Hematopoietic multipotent progenitor cell treated with erythropoietin and hydrocortisone succinate and interleukin-3 and kit ligand, for 6 days (in vitro differentiated cells): ENCODE measurements around the gene TGFB1.
"Not testable (repeated sequence)": the region's sequence is repeated elsewhere in the genome, so short reads cannot be mapped to it uniquely, and the experiment has no call there.

Experiments used
- DNase-seq: peaks from one replicate; pipeline ENCODE4 v3.0.0-alpha.2; 2015

Gene TGFB1

GRCh38 chr19:41367848-41368301 lies 14.2 kb upstream of the TGFB1 start:
- peak; percentile 87 for DNase-seq

GRCh38 chr19:41366089-41366488 lies 12.4 kb upstream of the TGFB1 start:
- peak; percentile 79 for DNase-seq

- DNase-seq = peak; percentile 57
Observed at GRCh38 chr19:41364524-41365391, 11.0 kb upstream of the TGFB1 start.

- peak; percentile 100 for DNase-seq
Observed at GRCh38 chr19:41363753-41364523, 10.2 kb upstream of the TGFB1 start, which contains the start of gene B9D2. B9D2 (minus strand) TSS chr19:41364149; CDS start chr19:41363519, 630 bp downstream.

- no peak for DNase-seq
Observed at GRCh38 chr19:41363371-41363752, 9.6 kb upstream of the TGFB1 start.

- DNase-seq = no peak
Observed at GRCh38 chr19:41362143-41362847, 8.6 kb upstream of the TGFB1 start.

GRCh38 chr19:41359741-41360140 lies 6.0 kb upstream of the TGFB1 start:
- no peak for DNase-seq

- DNase-seq = no peak
Observed at GRCh38 chr19:41357746-41358145, 4.0 kb upstream of the TGFB1 start.

GRCh38 chr19:41356984-41357739 lies 3.4 kb upstream of the TGFB1 start:
- DNase-seq = peak; percentile 44

- DNase-seq = no peak
Observed at GRCh38 chr19:41355802-41356201, 2.1 kb upstream of the TGFB1 start.

GRCh38 chr19:41355035-41355434 lies 1.3 kb upstream of the TGFB1 start:
- DNase-seq = no peak

GRCh38 chr19:41354343-41354953 lies 726 bp upstream of the TGFB1 start:
- DNase-seq = peak; percentile 19

GRCh38 chr19:41352609-41353465 lies 885 bp downstream of the TGFB1 start:
- peak; percentile 82 for DNase-seq

- no peak for DNase-seq
Observed at GRCh38 chr19:41352279-41352608, 1.5 kb downstream of the TGFB1 start.

- peak; percentile 82 for DNase-seq
Observed at GRCh38 chr19:41351339-41352245, 2.1 kb downstream of the TGFB1 start.

GRCh38 chr19:41350735-41351338 lies 2.9 kb downstream of the TGFB1 start:
- DNase-seq = peak; percentile 86

GRCh38 chr19:41346916-41347315 lies 6.8 kb downstream of the TGFB1 start:
- not testable (repeated sequence) for DNase-seq

- no peak for DNase-seq
Observed at GRCh38 chr19:41344162-41344561, 9.6 kb downstream of the TGFB1 start.

- DNase-seq = no peak
Observed at GRCh38 chr19:41341669-41342490, 11.8 kb downstream of the TGFB1 start.
